Right cardiac atrium (tissue), 5 donors: ENCODE data around the gene ZNF613. TPM values are rescaled to one million over a fixed set of nuclear protein-coding genes. Genes with fewer than 3 reads are reported as not detected.

ENCODE experiments used
- ATAC-seq, 2 donors: fragments of 200-7000 bp; cut with Tn5 transposase; one replicate each; pipeline versions ENCODE4 v1.8.0 to v1.9.1; 2020; ENCODE audit warnings: moderate library complexity in 2 of 2, mild to moderate bottlenecking in 1 of 2
- DNase-seq, 3 donors: peaks; one replicate each; pipeline ENCODE4 v3.0.0-alpha.2; 2020
- H3K27ac ChIP-seq: one replicate; pipeline ENCODE4 v1.5.1; 2013; ENCODE audit warnings: mild to moderate bottlenecking, low read length, control low read depth, moderate library complexity
- H3K27me3 ChIP-seq: one replicate; pipeline ENCODE4 v1.6.1; 2013; ENCODE audit not compliant: control insufficient read depth, insufficient read depth
- H3K4me1 ChIP-seq: one replicate; pipeline ENCODE4 v1.6.1; 2013; ENCODE audit warnings: low read length; ENCODE audit not compliant: control insufficient read depth, insufficient read depth
- H3K4me3 ChIP-seq: one replicate; pipeline ENCODE4 v1.5.1; 2013; ENCODE audit warnings: low read length, control low read depth
- H3K9me3 ChIP-seq: one replicate; pipeline ENCODE4 v1.6.1; 2013; ENCODE audit warnings: low read length; ENCODE audit not compliant: control insufficient read depth
- WGBS: extraction: QIAGEN DNeasy Blood & Tissue Kit; methylation state at CpG from one replicate; pipeline ENCODE4 v1.1.7; 2013; 5-methylcytosine and 5-hydroxymethylcytosine counted together
- intact Hi-C, 4 donors: fragments of 100-400 bp; cut with DNase I; formaldehyde crosslinking; loops; one replicate each; pipeline versions ENCODE4 v1.11.0 to v1.14.0; 2022 to 2023
- long read RNA-seq, 4 donors: library from polyadenylated mRNA; unstranded; transcript quantifications; one replicate each; pipeline ENCODE4 v2.0.0, GENCODE V29; 2020 to 2021
- polyA plus RNA-seq: library from polyadenylated mRNA; stranded (reverse); fragments of 200-250 nt; gene quantifications from one replicate; pipeline ENCODE4 v1.2.3, GENCODE V29; 2013
- total RNA-seq, 4 donors: library from RNA; stranded (reverse); fragmentation: NEBNext Ultra II Directional; extraction: Animal tissue kit (Norgen Biotek cat#: 25700); gene quantifications; one replicate each; pipeline ENCODE4 v1.2.1, GENCODE V29; 2021
- donor health status: healthy with polysubstance abuse.
- donor health status: DM: no; HTN: yes; CAD: no.
- donor health status: DM: no; HTN: no; CAD: no.
- donor health status: DM: no; HTN: yes; CAD: no; lungs with severe emphysema.
- donor health status: DM: yes; HTN: yes; CAD: no.

The ZNF613 gene
- total RNA-seq (1 to 10 TPM; 3.4 to 6.2 (median 5.3) TPM), polyA plus RNA-seq (3.9 TPM)
- long read RNA-seq, donor 1, transcript ZNF613-201 (6 exons, 3,419 nt): major isoform, 11 of 18 reads
- long read RNA-seq, donor 1, partial matches to known transcripts: 1 of 18 reads
- long read RNA-seq, donor 1, other reads (novel, unspliced or antisense): 6 of 18 reads
- long read RNA-seq, donor 2, partial matches to known transcripts: 1 of 3 reads
- long read RNA-seq, donor 2, other reads (novel, unspliced or antisense): 0 of 3 reads
- long read RNA-seq, donor 3, transcript ZNF613-201 (6 exons, 3,419 nt): major isoform, 16 of 39 reads
- long read RNA-seq, donor 3, transcript ZNF613-205 (5 exons, 606 nt): minor isoform, 5 of 39 reads
- long read RNA-seq, donor 3, partial matches to known transcripts: 3 of 39 reads
- long read RNA-seq, donor 3, other reads (novel, unspliced or antisense): 14 of 39 reads
- long read RNA-seq, donor 4, partial matches to known transcripts: 1 of 3 reads
- long read RNA-seq, donor 4, other reads (novel, unspliced or antisense): 1 of 3 reads

DNA sequence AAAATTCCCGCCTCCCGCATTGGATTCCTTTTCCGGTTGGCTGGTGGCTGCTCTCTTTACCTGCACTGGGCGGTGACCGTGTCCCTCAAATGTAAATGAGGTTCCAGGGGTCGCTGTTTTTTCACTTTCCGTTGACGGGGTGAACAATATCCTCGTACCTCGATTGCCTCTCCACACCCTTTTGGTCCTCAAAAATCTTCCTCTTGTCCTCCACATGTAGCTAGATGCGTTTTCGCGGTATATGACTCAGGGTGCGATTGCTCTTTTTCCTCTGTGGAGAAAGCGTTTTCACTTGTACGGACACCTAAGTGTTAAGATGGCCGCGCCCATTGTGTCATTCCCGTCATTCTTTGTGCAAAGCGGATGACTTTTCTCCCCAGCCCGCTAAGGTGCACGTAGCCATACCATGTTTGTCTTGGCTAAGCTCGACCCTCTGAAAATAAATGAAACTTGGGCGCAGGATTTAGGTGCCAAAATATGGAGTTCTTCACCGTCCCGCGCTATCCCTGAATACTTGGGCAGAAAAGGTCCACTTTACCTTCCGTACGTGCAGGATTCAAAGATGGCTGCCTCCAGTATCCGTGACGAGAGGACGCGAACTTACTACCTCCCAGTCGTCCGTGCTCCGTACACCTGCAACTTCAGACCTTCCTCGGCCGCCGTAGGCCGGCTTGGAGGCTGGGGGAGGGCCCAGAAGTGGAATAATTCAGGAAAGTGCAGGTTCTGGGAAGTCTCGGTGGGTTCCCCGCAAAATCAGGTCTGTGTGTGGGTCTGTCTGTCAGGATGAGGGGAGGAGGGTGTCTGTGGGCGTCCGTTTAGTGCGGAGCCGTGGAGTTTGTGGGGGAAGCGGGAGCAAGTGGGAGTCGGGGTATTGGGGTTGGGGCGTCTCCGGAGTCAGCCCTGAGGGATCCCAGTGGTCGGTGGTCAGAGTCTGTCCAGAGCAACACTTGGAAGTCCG lies at the start of gene ZNF613:
Gene ZNF613, plus strand, starts transcription at position 689 of the 958 bp plus-strand sequence. CDS start 8,749 bp downstream, outside the sequence.
- Histone ChIP-seq H3K27ac (peak within 1 kb of the TSS; percentile 95), H3K27me3 (no peaks in the 10 kb centered on the region), H3K4me1 (peaks cover 3% of the 10 kb centered on the region), H3K4me3 (peak within 1 kb of the TSS; percentile 99), H3K9me3 (peaks cover 5% of the 10 kb centered on the region)
- intact Hi-C loops: loop anchor here in 1 of 4 donors (10.0 kb wide), 1 partner anchor 58 kb away; the partner anchor contains the start of gene ZNF350
- peak; percentile 98 to 99 for ATAC-seq
- under 1% methylated on average over 52 of the region's 52 CpGs for WGBS
- peak; percentile 91 to 94 (median 94) for DNase-seq

DNA sequence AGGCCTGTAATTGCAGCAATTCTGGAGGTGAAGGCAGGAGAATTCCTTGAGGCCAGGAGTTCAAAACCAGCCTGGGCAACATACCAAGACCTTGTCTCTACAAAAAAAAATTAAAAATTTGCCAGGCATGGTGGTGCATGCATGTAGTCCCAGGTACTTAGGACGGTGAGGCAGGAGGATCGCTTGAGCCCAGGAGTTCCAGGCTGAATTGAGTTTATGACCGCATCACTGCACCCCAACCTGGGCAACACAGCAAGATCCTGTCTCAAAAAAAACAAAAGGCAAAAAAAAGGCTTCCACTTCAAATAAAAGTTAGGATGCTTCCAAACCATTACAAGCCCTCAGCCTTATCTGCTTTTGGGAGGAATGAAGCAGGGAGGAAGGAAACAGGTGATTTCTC lies 44.8 kb upstream of the ZNF613 start:
- 98% methylated on average over 3 of the region's 3 CpGs for WGBS
- H3K4me3 ChIP-seq: no peak overlapping the region
- intact Hi-C loops: no loop called here
- H3K4me1 ChIP-seq: no peaks in the 10 kb centered on the region
- ATAC-seq: no peak
- DNase-seq: no peak
- no peaks in the 10 kb centered on the region for H3K9me3 ChIP-seq
- H3K27me3 ChIP-seq: no peaks in the 10 kb centered on the region
- H3K27ac ChIP-seq: no peak overlapping the region

DNA sequence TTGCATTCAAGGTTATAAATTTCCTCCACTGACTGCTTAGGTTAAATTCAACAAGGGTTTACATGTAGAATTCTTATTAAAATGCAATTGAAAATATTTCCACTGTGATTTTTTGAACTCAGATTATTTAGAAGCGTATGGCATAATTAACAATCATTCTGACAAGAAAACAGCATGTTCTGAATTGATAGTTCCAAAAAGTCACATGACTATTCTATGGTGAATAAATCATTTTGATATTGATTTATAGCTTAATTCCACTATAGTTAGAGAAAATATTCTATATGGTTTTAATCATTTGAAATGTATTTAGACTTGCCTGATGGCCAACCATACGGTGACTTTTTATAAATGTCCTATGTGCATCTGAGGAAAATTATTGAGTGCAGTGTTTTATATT lies 42.6 kb upstream of the ZNF613 start:
- intact Hi-C loops: no loop called here

DNA sequence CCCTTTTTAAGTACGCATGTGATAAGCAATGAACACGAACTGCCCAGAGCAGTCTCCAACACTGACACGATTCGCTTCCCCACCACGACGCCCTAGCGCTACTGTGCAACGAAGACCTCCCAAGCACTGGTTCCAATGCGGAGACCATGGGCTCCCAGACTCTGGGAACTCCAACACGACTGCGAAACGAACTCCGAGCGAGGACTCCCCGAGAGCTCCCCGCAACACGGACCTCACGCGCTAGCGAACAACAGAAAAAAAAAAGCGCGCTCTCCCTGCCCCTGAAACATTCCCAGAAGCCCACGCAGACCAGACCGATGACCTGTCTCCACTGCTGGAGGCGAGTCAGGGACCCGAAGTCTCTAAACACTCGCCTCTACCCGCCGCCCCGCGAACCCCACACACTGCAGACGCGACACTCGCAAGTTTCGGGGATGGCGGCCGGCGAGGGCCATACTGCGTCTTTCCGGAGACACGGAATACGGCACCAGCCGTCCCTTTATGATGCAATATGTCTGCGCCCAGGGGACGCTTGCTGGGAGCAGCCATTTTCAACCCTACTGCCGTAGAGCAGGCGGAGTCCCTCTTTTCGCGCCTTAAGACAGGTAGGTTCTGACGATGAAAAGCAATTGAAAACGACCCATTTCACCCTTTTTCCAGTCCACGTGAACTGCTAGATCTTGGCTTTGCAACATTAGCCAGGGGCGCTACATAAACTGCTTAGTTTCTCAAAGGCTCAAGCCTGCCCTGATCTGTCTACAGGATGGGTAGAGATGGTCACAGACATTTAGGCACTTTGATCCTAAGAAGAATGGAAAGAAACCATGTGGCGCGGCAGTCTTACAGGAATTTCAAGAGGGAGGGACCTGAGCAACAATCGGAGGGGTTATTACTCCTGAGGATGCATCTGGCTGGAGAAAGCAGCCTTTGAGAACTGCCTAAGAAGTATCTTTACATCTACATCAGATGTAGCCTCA lies 39.5 kb upstream of the ZNF613 start, which contains the start of gene ZNF577:
Gene ZNF577, minus strand, starts transcription at position 430 of the 977 bp plus-strand sequence. CDS start 7,569 bp downstream, outside the sequence.
- Histone ChIP-seq H3K4me3 (peak within 1 kb of the TSS; percentile 56), H3K27ac (peak within 1 kb of the TSS; percentile 79), H3K4me1 (no peaks in the 10 kb centered on the region), H3K9me3 (peaks cover 13% of the 10 kb centered on the region), H3K27me3 (no peaks in the 10 kb centered on the region)
- 4% methylated on average over 56 of the region's 56 CpGs for WGBS
- ATAC-seq (peak; percentile 99), DNase-seq (peak; percentile 92 to 97 (median 96))
- intact Hi-C loops: no loop called here

More for the DNA sequence above, 42.6 kb upstream of the ZNF613 start:
- H3K4me1 ChIP-seq: no peaks in the 10 kb centered on the region
- no peaks in the 10 kb centered on the region for H3K27me3 ChIP-seq
- no peak overlapping the region for H3K4me3 ChIP-seq
- peaks cover 2% of the 10 kb centered on the region for H3K9me3 ChIP-seq
- no peak overlapping the region for H3K27ac ChIP-seq
- ATAC-seq: no peak
- DNase-seq: no peak
- WGBS: 94% methylated on average over 2 of the region's 2 CpGs

DNA sequence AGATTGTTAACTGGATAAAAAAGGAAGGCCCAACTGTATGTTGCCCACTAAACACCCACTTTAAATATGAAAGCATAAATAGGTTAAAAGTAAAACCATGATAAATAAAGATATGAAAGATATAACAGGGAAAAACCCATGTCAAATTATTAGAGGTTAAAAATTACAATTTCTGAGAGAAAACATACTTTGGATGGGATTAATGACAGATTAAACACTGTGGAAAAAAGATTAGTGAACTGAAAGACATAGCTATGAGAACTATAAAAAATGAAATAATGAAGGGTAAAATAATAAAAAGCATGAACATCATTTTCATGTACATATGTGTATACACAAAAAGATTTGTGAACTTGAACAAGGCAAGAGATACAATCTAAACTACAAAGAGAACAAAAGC lies 37.3 kb upstream of the ZNF613 start:
- ATAC-seq: no peak
- H3K9me3 ChIP-seq: peaks cover 18% of the 10 kb centered on the region
- H3K27me3 ChIP-seq: no peaks in the 10 kb centered on the region
- H3K4me1 ChIP-seq: no peaks in the 10 kb centered on the region
- intact Hi-C loops: no loop called here
- no peak overlapping the region for H3K4me3 ChIP-seq
- no peak for DNase-seq
- no peak overlapping the region for H3K27ac ChIP-seq

GRCh38 chr19:51891193-51891747 lies 36.0 kb upstream of the ZNF613 start:
- Histone ChIP-seq H3K27me3 (no peaks in the 10 kb centered on the region), H3K4me1 (no peaks in the 10 kb centered on the region), H3K27ac (no peak overlapping the region), H3K4me3 (no peak overlapping the region), H3K9me3 (peaks cover 21% of the 10 kb centered on the region)
- DNase-seq (no peak), ATAC-seq (no peak)
- 99% methylated on average over 10 of the region's 10 CpGs for WGBS
- intact Hi-C loops: no loop called here

GRCh38 chr19:51901860-51902259 lies 25.4 kb upstream of the ZNF613 start:
- 93% methylated on average over 4 of the region's 4 CpGs for WGBS
- DNase-seq (no peak), ATAC-seq (no peak)
- Histone ChIP-seq H3K9me3 (peaks cover 2% of the 10 kb centered on the region), H3K27me3 (no peaks in the 10 kb centered on the region), H3K4me1 (no peaks in the 10 kb centered on the region), H3K4me3 (no peak overlapping the region), H3K27ac (no peak overlapping the region)
- intact Hi-C loops: loop anchor here in 1 of 4 donors (10.0 kb wide), 1 partner anchor 83 kb away; the partner anchor contains the start of gene ZNF350

DNA sequence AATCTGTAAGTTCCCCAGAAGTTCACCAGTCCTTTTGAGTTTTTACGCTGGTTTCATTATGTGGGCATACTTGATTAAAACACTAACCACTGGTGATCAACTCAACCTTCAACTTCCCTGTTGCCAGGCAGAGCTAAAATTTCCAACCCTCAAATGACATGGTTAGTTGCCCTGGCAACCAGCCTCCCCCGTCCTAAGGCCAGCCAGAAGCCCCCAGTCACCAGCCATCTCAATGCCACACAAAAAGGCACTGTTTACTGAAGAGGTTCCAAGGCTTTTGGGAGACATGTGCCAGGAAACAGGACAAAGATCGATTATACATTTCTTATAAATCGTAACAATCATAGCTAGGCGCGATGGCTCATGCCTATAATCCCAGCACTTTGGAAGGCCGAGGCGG lies 24.1 kb upstream of the ZNF613 start:
- no peak for ATAC-seq
- DNase-seq: no peak
- no peak overlapping the region for H3K4me3 ChIP-seq
- intact Hi-C loops: loop anchor here in 1 of 4 donors (10.0 kb wide), 1 partner anchor 82 kb away; the partner anchor contains the start of gene ZNF350
- H3K27me3 ChIP-seq: no peaks in the 10 kb centered on the region
- WGBS: 76% methylated on average over 8 of the region's 8 CpGs
- no peaks in the 10 kb centered on the region for H3K4me1 ChIP-seq
- peaks cover 4% of the 10 kb centered on the region for H3K9me3 ChIP-seq
- H3K27ac ChIP-seq: no peak overlapping the region

- Histone ChIP-seq H3K27me3 (no peaks in the 10 kb centered on the region), H3K9me3 (peaks cover 4% of the 10 kb centered on the region), H3K4me3 (peak within 1 kb of the TSS; percentile 93), H3K27ac (peak within 1 kb of the TSS; percentile 84), H3K4me1 (no peaks in the 10 kb centered on the region)
- under 1% methylated on average over 43 of the region's 43 CpGs for WGBS
- ATAC-seq (peak; percentile 100), DNase-seq (peak; percentile 84 to 94 (median 93))
- intact Hi-C loops: loop anchor here in 1 of 4 donors (10.0 kb wide), 1 partner anchor 80 kb away; the partner anchor contains the start of gene ZNF350
Observed at GRCh38 chr19:51904331-51905165, 22.7 kb upstream of the ZNF613 start, which contains the start of gene ZNF649. TSS of gene ZNF649 (minus strand) at chr19:51905017. CDS start at chr19:51900107, 4,910 bp downstream.
